GM12874 (cell line): ENCODE data around the gene IKZF2.

Source experiments
- CTCF ChIP-seq: IDR thresholded peaks from 2 replicates; pipeline ENCODE4 v1.5.1; 2011; ENCODE audit warnings: low read depth, mild to moderate bottlenecking, control low read depth, low read length, moderate library complexity; ENCODE audit not compliant: insufficient read depth

The IKZF2 gene

GRCh38 chr2:213017404-213017803, 134.0 kb downstream of the IKZF2 start:
- TF ChIP-seq CTCF, result no peak

- TF ChIP-seq CTCF, result no peak
These were observed 134.4 kb downstream of the IKZF2 start for GRCh38 chr2:213016984-213017351.

- TF ChIP-seq CTCF, result no peak
These were observed 135.0 kb downstream of the IKZF2 start for GRCh38 chr2:213016166-213016983.

GRCh38 chr2:213015387-213016165, 135.8 kb downstream of the IKZF2 start:
- TF ChIP-seq CTCF, result no peak

- no peak for TF ChIP-seq CTCF
These were observed 137.4 kb downstream of the IKZF2 start for GRCh38 chr2:213013979-213014378.

- no peak for TF ChIP-seq CTCF
These were observed 139.9 kb downstream of the IKZF2 start for GRCh38 chr2:213011505-213011904.

GRCh38 chr2:213010106-213010779, 141.2 kb downstream of the IKZF2 start:
- TF ChIP-seq CTCF, result no peak
